ENCODE results near the gene NUDT7.

The NUDT7 gene

DNA sequence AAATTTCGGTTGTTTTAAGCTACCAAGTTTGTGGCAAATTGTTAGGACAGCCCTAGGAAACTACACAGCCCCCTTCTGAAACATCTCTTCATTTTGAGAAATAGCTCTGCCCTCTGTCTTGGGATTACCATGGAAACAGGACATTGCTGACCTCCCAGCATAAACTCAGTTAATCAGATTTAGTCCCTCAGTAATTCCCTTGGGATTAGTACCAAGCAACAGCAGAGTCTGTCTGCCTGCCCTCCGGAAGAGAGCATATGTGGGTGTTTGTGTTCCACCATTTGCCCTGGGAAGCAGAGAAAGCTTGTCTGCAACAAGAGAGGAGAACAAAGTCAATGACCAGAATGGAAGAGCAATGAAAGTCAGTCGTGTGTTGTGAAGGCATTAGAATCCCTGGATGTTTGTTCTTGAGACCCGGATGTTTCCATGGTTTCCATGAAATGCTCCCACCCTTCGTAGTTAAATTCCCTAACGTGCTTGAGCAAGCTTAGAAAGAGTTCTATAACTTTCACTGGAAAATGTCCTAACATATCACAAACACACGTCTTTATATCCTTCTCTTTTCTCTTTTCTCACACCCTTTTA lies 26.2 kb downstream of the NUDT7 start:
- no peaks in the 10 kb centered on the region for H4K20me1 ChIP-seq (ENCODE audit: insufficient read depth, low read length)
- no peak overlapping the region for H3K27ac ChIP-seq (ENCODE audit: low read depth, low read length, poor library complexity, severe bottlenecking)
- H2AFZ ChIP-seq (ENCODE audit: low read length) = no peak overlapping the region
- H3K4me3 ChIP-seq (ENCODE audit: low read depth, low read length, poor library complexity, severe bottlenecking) = no peak overlapping the region
- no peaks in the 10 kb centered on the region for H3K9me3 ChIP-seq (ENCODE audit: low read length)
- H3K4me1 ChIP-seq (ENCODE audit: insufficient read depth, low read length, severe bottlenecking) = no peaks in the 10 kb centered on the region
- H3K9me2 ChIP-seq (ENCODE audit: low read depth, low read length) = no peaks in the 10 kb centered on the region
- no peak overlapping the region for H3K9ac ChIP-seq (ENCODE audit: low read length)
- H3K79me2 ChIP-seq (ENCODE audit: insufficient read depth, low read length) = no peaks in the 10 kb centered on the region
- H3K4me2 ChIP-seq (ENCODE audit: low read length) = no peak overlapping the region
- no peaks in the 10 kb centered on the region for H3K36me3 ChIP-seq (ENCODE audit: insufficient read depth, low read length)
- no peaks in the 10 kb centered on the region for H3K27me3 ChIP-seq (ENCODE audit: insufficient read depth, low read length)
- H3F3A ChIP-seq (ENCODE audit: insufficient read depth, low read length) = no peaks in the 10 kb centered on the region
- no peak for TF ChIP-seq EZH2 (IDR thresholded peaks at IDR 0.05; ENCODE audit: borderline replicate concordance, low read length)
- TF ChIP-seq, protein P1, sequence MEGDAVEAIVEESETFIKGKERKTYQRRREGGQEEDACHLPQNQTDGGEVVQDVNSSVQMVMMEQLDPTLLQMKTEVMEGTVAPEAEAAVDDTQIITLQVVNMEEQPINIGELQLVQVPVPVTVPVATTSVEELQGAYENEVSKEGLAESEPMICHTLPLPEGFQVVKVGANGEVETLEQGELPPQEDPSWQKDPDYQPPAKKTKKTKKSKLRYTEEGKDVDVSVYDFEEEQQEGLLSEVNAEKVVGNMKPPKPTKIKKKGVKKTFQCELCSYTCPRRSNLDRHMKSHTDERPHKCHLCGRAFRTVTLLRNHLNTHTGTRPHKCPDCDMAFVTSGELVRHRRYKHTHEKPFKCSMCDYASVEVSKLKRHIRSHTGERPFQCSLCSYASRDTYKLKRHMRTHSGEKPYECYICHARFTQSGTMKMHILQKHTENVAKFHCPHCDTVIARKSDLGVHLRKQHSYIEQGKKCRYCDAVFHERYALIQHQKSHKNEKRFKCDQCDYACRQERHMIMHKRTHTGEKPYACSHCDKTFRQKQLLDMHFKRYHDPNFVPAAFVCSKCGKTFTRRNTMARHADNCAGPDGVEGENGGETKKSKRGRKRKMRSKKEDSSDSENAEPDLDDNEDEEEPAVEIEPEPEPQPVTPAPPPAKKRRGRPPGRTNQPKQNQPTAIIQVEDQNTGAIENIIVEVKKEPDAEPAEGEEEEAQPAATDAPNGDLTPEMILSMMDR (IDR thresholded peaks at IDR 0.05; ENCODE audit: low read length) = no peak

- no peaks in the 10 kb centered on the region for H4K20me1 ChIP-seq (ENCODE audit: insufficient read depth, low read length)
- H3K9ac ChIP-seq (ENCODE audit: low read length) = no peak overlapping the region
- no peak overlapping the region for H3K4me3 ChIP-seq (ENCODE audit: low read depth, low read length, poor library complexity, severe bottlenecking)
- H3F3A ChIP-seq (ENCODE audit: insufficient read depth, low read length) = no peaks in the 10 kb centered on the region
- no peaks in the 10 kb centered on the region for H3K4me1 ChIP-seq (ENCODE audit: insufficient read depth, low read length, severe bottlenecking)
- H3K79me2 ChIP-seq (ENCODE audit: insufficient read depth, low read length) = no peaks in the 10 kb centered on the region
- H3K9me2 ChIP-seq (ENCODE audit: low read depth, low read length) = no peaks in the 10 kb centered on the region
- no peaks in the 10 kb centered on the region for H3K27me3 ChIP-seq (ENCODE audit: insufficient read depth, low read length)
- TF ChIP-seq, protein P1 (IDR thresholded peaks at IDR 0.05; ENCODE audit: low read length) = no peak
- no peak for TF ChIP-seq EZH2 (IDR thresholded peaks at IDR 0.05; ENCODE audit: borderline replicate concordance, low read length)
- no peaks in the 10 kb centered on the region for H3K9me3 ChIP-seq (ENCODE audit: low read length)
- H3K4me2 ChIP-seq (ENCODE audit: low read length) = no peak overlapping the region
- H3K27ac ChIP-seq (ENCODE audit: low read depth, low read length, poor library complexity, severe bottlenecking) = no peak overlapping the region
- H3K36me3 ChIP-seq (ENCODE audit: insufficient read depth, low read length) = no peaks in the 10 kb centered on the region
- no peak overlapping the region for H2AFZ ChIP-seq (ENCODE audit: low read length)
Observed at GRCh38 chr16:77749415-77749814, 27.1 kb downstream of the NUDT7 start.

DNA sequence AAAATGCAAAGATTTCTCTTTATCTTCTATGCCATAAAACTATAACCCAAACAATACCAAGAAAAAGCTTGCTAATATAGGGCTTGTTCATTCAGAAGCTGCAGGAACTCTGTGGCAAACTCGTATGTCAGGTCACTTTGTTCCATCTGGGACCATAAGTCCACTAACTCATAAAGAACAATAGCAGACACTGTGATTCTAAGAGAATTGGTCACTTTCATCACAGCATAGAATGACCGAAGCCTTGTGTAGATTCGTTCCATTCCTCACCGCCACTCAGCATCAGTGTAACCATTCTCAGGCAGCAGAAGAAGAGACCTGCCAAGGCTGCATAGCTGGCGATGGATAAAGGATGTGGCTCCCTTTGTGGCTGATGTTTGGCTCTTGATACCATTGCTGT lies 35.7 kb downstream of the NUDT7 start:
- H4K20me1 ChIP-seq (ENCODE audit: insufficient read depth, low read length) = no peaks in the 10 kb centered on the region
- H3K4me2 ChIP-seq (ENCODE audit: low read length) = no peak overlapping the region
- H3F3A ChIP-seq (ENCODE audit: insufficient read depth, low read length) = no peaks in the 10 kb centered on the region
- no peaks in the 10 kb centered on the region for H3K9me3 ChIP-seq (ENCODE audit: low read length)
- no peak overlapping the region for H3K27ac ChIP-seq (ENCODE audit: low read depth, low read length, poor library complexity, severe bottlenecking)
- H3K36me3 ChIP-seq (ENCODE audit: insufficient read depth, low read length) = no peaks in the 10 kb centered on the region
- H3K4me3 ChIP-seq (ENCODE audit: low read depth, low read length, poor library complexity, severe bottlenecking) = no peak overlapping the region
- TF ChIP-seq, protein P1 (IDR thresholded peaks at IDR 0.05; ENCODE audit: low read length) = no peak
- TF ChIP-seq EZH2 (IDR thresholded peaks at IDR 0.05; ENCODE audit: borderline replicate concordance, low read length) = no peak
- no peaks in the 10 kb centered on the region for H3K9me2 ChIP-seq (ENCODE audit: low read depth, low read length)
- no peaks in the 10 kb centered on the region for H3K27me3 ChIP-seq (ENCODE audit: insufficient read depth, low read length)
- H3K9ac ChIP-seq (ENCODE audit: low read length) = no peak overlapping the region
- H3K79me2 ChIP-seq (ENCODE audit: insufficient read depth, low read length) = no peaks in the 10 kb centered on the region
- H2AFZ ChIP-seq (ENCODE audit: low read length) = no peak overlapping the region
- H3K4me1 ChIP-seq (ENCODE audit: insufficient read depth, low read length, severe bottlenecking) = no peaks in the 10 kb centered on the region

All from OCI-LY1 (cell line).